DMS 273 (cell line): Measurements from ENCODE around the gene OTOP2.
"Not testable (repeated sequence)": the region's sequence is repeated elsewhere in the genome, so short reads cannot be mapped to it uniquely, and the experiment has no call there.

Source experiments
- DNase-seq: peaks from one replicate; lab custom pipeline; 2025; ENCODE audit not compliant: unreplicated experiment; lab: John Stamatoyannopoulos, UW

OTOP2 gene

GRCh38 chr17:74951680-74952421 is 27.8 kb downstream of the OTOP2 start:
- DNase-seq, result no peak

GRCh38 chr17:74952431-74953133 is 28.5 kb downstream of the OTOP2 start:
- no peak for DNase-seq

GRCh38 chr17:74953134-74953687 is 29.1 kb downstream of the OTOP2 start:
- no peak for DNase-seq

- no peak for DNase-seq
Measured at GRCh38 chr17:74954115-74954514, 30.0 kb downstream of the OTOP2 start.

GRCh38 chr17:74954665-74955421 is 30.8 kb downstream of the OTOP2 start:
- no peak for DNase-seq

- DNase-seq, result no peak
Measured at GRCh38 chr17:74956093-74956492, 32.0 kb downstream of the OTOP2 start.

GRCh38 chr17:74957935-74958740 is 34.1 kb downstream of the OTOP2 start:
- DNase-seq, result peak; percentile 89

GRCh38 chr17:74959826-74960515 is 35.9 kb downstream of the OTOP2 start:
- peak; percentile 45 for DNase-seq

GRCh38 chr17:74960570-74961342 is 36.7 kb downstream of the OTOP2 start:
- DNase-seq, result peak; percentile 88

- peak; percentile 95 for DNase-seq
Measured at GRCh38 chr17:74961657-74962350, 37.7 kb downstream of the OTOP2 start.

GRCh38 chr17:74962622-74963394 is 38.7 kb downstream of the OTOP2 start:
- peak; percentile 42 for DNase-seq

GRCh38 chr17:74963656-74964055 is 39.6 kb downstream of the OTOP2 start:
- peak; percentile 47 for DNase-seq

- no peak for DNase-seq
Measured at GRCh38 chr17:74964246-74964761, 40.2 kb downstream of the OTOP2 start.

GRCh38 chr17:74964988-74965622 is 41.0 kb downstream of the OTOP2 start:
- DNase-seq, result no peak

GRCh38 chr17:74968361-74968780 is 44.3 kb downstream of the OTOP2 start:
- no peak for DNase-seq

- DNase-seq, result not testable (repeated sequence)
Measured at GRCh38 chr17:74969501-74969900, 45.4 kb downstream of the OTOP2 start.

GRCh38 chr17:74970395-74970794 is 46.3 kb downstream of the OTOP2 start:
- DNase-seq, result no peak
